C4-2B (cell line): ENCODE data around the gene UTRN.

Experiments
- H3K27ac ChIP-seq: fragments of 450-650 bp; 2 replicates; pipeline ENCODE4 v1.5.1; 2017
- CTCF ChIP-seq: fragments of 450-650 bp; conservative IDR thresholded peaks from 2 replicates; pipeline ENCODE4 v1.5.1; 2017; ENCODE audit warnings: mild to moderate bottlenecking
- ZFX ChIP-seq: fragments of 450-650 bp; IDR thresholded peaks from 2 replicates; pipeline ENCODE4 v1.6.1; 2017

Gene UTRN

GRCh38 chr6:144259986-144260385 is 25.1 kb upstream of the UTRN start:
- H3K27ac ChIP-seq = no peak overlapping the region
- TF ChIP-seq CTCF = no peak
- no peak for TF ChIP-seq ZFX

GRCh38 chr6:144262470-144263369 is 22.4 kb upstream of the UTRN start:
- TF ChIP-seq CTCF (0 out of 2 replicates have a peak, but pooled peaks have one; percentile 2), ZFX (no peak)
- H3K27ac ChIP-seq = no peak overlapping the region

GRCh38 chr6:144263786-144264185 is 21.3 kb upstream of the UTRN start:
- H3K27ac ChIP-seq = no peak overlapping the region
- TF ChIP-seq CTCF (no peak), ZFX (no peak)

GRCh38 chr6:144264270-144265060 is 20.7 kb upstream of the UTRN start:
- TF ChIP-seq ZFX = no peak
- no peak for TF ChIP-seq CTCF
- no peak overlapping the region for H3K27ac ChIP-seq

GRCh38 chr6:144265061-144265357 is 20.1 kb upstream of the UTRN start:
- no peak overlapping the region for H3K27ac ChIP-seq
- TF ChIP-seq ZFX (no peak), CTCF (no peak)

GRCh38 chr6:144265390-144265789 is 19.7 kb upstream of the UTRN start:
- H3K27ac ChIP-seq = no peak overlapping the region
- TF ChIP-seq CTCF (no peak), ZFX (no peak)

- no peak for TF ChIP-seq ZFX
- TF ChIP-seq CTCF = 0 out of 2 replicates have a peak, but pooled peaks have one; percentile 6
- H3K27ac ChIP-seq = peak overlapping the region; percentile 58; the same call in 1 of the 2 replicates
Measured at GRCh38 chr6:144266091-144266649, 19.0 kb upstream of the UTRN start.
